Femur (tissue), 1 donor: ENCODE measurements around the gene LRR1.
"Not testable (repeated sequence)": the region's sequence is repeated elsewhere in the genome, so short reads cannot be mapped to it uniquely, and the experiment has no call there.

Source experiments
- DNase-seq: peaks from one replicate; pipeline ENCODE4 v3.0.0-alpha.2; 2017

The LRR1 gene

GRCh38 chr14:49586673-49587460 is 11.9 kb upstream of the LRR1 start:
- DNase-seq: no peak

GRCh38 chr14:49589387-49589786 is 9.4 kb upstream of the LRR1 start:
- DNase-seq: no peak

- no peak for DNase-seq
Measured at GRCh38 chr14:49593016-49593415, 5.7 kb upstream of the LRR1 start.

GRCh38 chr14:49594347-49595091 is 4.2 kb upstream of the LRR1 start:
- DNase-seq: peak; percentile 43

GRCh38 chr14:49598189-49598484 is 603 bp upstream of the LRR1 start:
- no peak for DNase-seq

GRCh38 chr14:49607583-49607982 is 8.8 kb downstream of the LRR1 start:
- DNase-seq: no peak

- no peak for DNase-seq
Measured at GRCh38 chr14:49612251-49612650, 13.5 kb downstream of the LRR1 start.

- DNase-seq: no peak
Measured at GRCh38 chr14:49612671-49613070, 13.9 kb downstream of the LRR1 start.

GRCh38 chr14:49614196-49614595 is 15.5 kb downstream of the LRR1 start:
- no peak for DNase-seq

GRCh38 chr14:49615776-49616175 is 17.0 kb downstream of the LRR1 start:
- no peak for DNase-seq

GRCh38 chr14:49617852-49618519 is 19.2 kb downstream of the LRR1 start:
- DNase-seq: no peak

GRCh38 chr14:49619273-49619672 is 20.5 kb downstream of the LRR1 start:
- not testable (repeated sequence) for DNase-seq

- no peak for DNase-seq
Measured at GRCh38 chr14:49619730-49620129, 21.0 kb downstream of the LRR1 start.

GRCh38 chr14:49620182-49621113 is 21.7 kb downstream of the LRR1 start, which contains the start of the genes MGAT2 and RPL36AL:
MGAT2 (plus strand) TSS chr14:49620799; CDS start chr14:49621269, 470 bp downstream.
RPL36AL (minus strand) TSS chr14:49620626; CDS start chr14:49619104, 1,522 bp downstream.
- DNase-seq: peak; percentile 99

GRCh38 chr14:49621114-49621881 is 22.6 kb downstream of the LRR1 start:
- peak; percentile 82 for DNase-seq

GRCh38 chr14:49622022-49622607 is 23.4 kb downstream of the LRR1 start:
- DNase-seq: no peak

GRCh38 chr14:49623387-49623786 is 24.6 kb downstream of the LRR1 start:
- no peak for DNase-seq

GRCh38 chr14:49623941-49624839 is 25.4 kb downstream of the LRR1 start:
- no peak for DNase-seq

- peak; percentile 97 for DNase-seq
Measured at GRCh38 chr14:49633640-49634546, 35.2 kb downstream of the LRR1 start.
